C4-2B (cell line): ENCODE results near the gene TYSND1.

Source experiments
- H3K27ac ChIP-seq: fragments of 450-650 bp; 2 replicates; pipeline ENCODE4 v1.5.1; 2017
- CTCF ChIP-seq: fragments of 450-650 bp; conservative IDR thresholded peaks from 2 replicates; pipeline ENCODE4 v1.5.1; 2017; ENCODE audit warnings: mild to moderate bottlenecking
- ZFX ChIP-seq: fragments of 450-650 bp; IDR thresholded peaks from 2 replicates; pipeline ENCODE4 v1.6.1; 2017

Gene TYSND1

GRCh38 chr10:70090951-70091350 lies 55.5 kb downstream of the TYSND1 start:
- H3K27ac ChIP-seq = no peak overlapping the region
- TF ChIP-seq ZFX = no peak
- TF ChIP-seq CTCF = no peak

GRCh38 chr10:70090013-70090412 lies 56.5 kb downstream of the TYSND1 start:
- TF ChIP-seq CTCF (no peak), ZFX (no peak)
- H3K27ac ChIP-seq = no peak overlapping the region

- TF ChIP-seq CTCF = no peak
- no peak for TF ChIP-seq ZFX
- H3K27ac ChIP-seq = no peak overlapping the region
These were observed 58.2 kb downstream of the TYSND1 start for GRCh38 chr10:70088308-70088698.
